Measurements from ENCODE around the gene STK11IP. TPM values are rescaled to one million over a fixed set of nuclear protein-coding genes. Genes with fewer than 3 reads are reported as not detected.
A peak's percentile ranks its signal among the peaks of the same experiment; 100 is the strongest.

STK11IP gene
- total and polyA plus RNA-seq, 2 of the 4 experiments (the other 2 are of a cell fraction) = 14.5 to 19.7 TPM

DNA sequence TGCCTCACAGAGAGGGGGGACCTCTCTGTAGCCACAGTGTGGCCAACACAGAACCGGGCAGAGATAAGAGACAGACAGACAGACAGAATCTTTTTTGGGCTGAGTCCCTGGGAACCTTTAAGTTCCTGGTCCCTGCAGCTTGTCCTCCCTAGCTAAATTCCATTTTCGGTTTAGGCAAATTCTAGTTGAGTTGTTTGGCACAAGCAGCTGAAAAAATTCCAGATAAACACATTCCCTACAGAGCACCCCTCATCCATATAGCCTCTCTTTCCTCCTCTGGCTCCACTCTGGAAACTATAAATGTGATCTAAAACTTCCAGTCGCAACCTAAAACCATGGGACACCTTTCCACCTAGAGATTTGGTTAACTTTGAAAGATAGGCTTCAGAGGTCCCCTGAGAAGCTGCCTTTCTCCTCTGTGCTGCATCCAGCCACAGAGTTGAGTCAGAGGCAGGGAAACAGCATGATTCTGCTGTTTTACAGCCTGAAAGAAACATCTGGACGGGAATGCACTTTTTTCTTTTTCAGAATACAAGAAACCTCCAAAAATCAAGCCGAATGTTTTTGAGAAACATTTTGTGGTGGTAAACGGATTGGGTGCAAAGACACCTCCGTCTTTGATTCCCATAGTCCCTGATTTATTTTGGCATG, 60.7 kb downstream of the STK11IP start:
- H2AFZ ChIP-seq (replicated peaks; ENCODE audit: low read length, poor library complexity) = no peak overlapping the region
- CTCF ChIA-PET = no interaction called here
- peak; percentile 52 for DNase-seq

More for the DNA sequence above, 60.7 kb downstream of the STK11IP start:
- H3K4ac ChIP-seq (ENCODE audit: low read depth, low read length) = no peak overlapping the region
- no peaks in the 10 kb centered on the region for H4K20me1 ChIP-seq (ENCODE audit: insufficient read depth, low read length)
- in situ Hi-C loops (cut with MboI; ENCODE audit: low sequenced_read_pairs) = no loop called here
- no TSS peak for BruUV-seq (replicated peaks)
- H3K4me3 ChIP-seq (ENCODE audit: insufficient read depth, low read depth, low read length) = no peak overlapping the region
- no peak overlapping the region for H2AK5ac ChIP-seq (ENCODE audit: low read depth, low read length)
- no peaks in the 10 kb centered on the region for H3K9me1 ChIP-seq (ENCODE audit: insufficient read depth, low read length)
- no peaks in the 10 kb centered on the region for H3K79me1 ChIP-seq (ENCODE audit: low read depth in 1 of 2, low read length in 2 of 2)
- dilution Hi-C loops (cut with HindIII; ENCODE audit: low sequenced_read_pairs, unreplicated experiment) = no loop called here
- peak; percentile 55 for ATAC-seq (ENCODE audit: low read depth)
- H3K27me3 ChIP-seq (ENCODE audit: control insufficient read depth, insufficient read depth, low read length) = peaks cover 2% of the 10 kb centered on the region; the same call in 1 of the 2 replicates
- no peak overlapping the region for H2BK15ac ChIP-seq (ENCODE audit: low read depth, low read length)
- WGBS, 2 experiments (ENCODE audit: extremely low coverage in 2 of 2, insufficient read length in 1 of 2) = 79% methylated on average over 3 of the region's 7 CpGs; no CpG with 5 or more reads in 1 of the 2 experiments
- H3K36me3 ChIP-seq (ENCODE audit: control insufficient read depth, insufficient read depth, low read length) = no peaks in the 10 kb centered on the region
- no peak overlapping the region; the same call in 1 of the 2 replicates for H3K4me2 ChIP-seq (ENCODE audit: low read depth, low read length)
- no peak overlapping the region for H4K91ac ChIP-seq (ENCODE audit: insufficient read depth, low read depth, low read length)
- H3K4me1 ChIP-seq (ENCODE audit: control insufficient read depth, insufficient read depth, low read length) = peaks cover 4% of the 10 kb centered on the region; the same call in 1 of the 2 replicates
- H3K18ac ChIP-seq (ENCODE audit: low read depth, low read length) = no peak overlapping the region
- POLR2A ChIA-PET (ENCODE audit: unreplicated experiment) = no interaction called here
- no peak overlapping the region for H3K23ac ChIP-seq (ENCODE audit: low read depth, low read length)
- H4K5ac ChIP-seq (ENCODE audit: low read depth, low read length) = no peak overlapping the region
- H3K27ac ChIP-seq (ENCODE audit: insufficient read depth, low read length) = no peak overlapping the region
- TF ChIP-seq NFE2L2 (IDR thresholded peaks at IDR 0.05; ENCODE audit: low read depth, low read length) (0 out of 2 replicates have a peak, but pooled peaks have one; percentile 19), RAD21 (IDR thresholded peaks at IDR 0.05; ENCODE audit: low read length) (no peak), MXI1 (IDR thresholded peaks at IDR 0.05; ENCODE audit: borderline replicate concordance, low read depth, low read length) (no peak)
- TF ChIP-seq, protein P1, sequence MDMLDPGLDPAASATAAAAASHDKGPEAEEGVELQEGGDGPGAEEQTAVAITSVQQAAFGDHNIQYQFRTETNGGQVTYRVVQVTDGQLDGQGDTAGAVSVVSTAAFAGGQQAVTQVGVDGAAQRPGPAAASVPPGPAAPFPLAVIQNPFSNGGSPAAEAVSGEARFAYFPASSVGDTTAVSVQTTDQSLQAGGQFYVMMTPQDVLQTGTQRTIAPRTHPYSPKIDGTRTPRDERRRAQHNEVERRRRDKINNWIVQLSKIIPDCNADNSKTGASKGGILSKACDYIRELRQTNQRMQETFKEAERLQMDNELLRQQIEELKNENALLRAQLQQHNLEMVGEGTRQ (IDR thresholded peaks at IDR 0.05; ENCODE audit: low read depth, low read length) = no peak
- intact Hi-C loops (cut with micrococcal nuclease) = no loop called here
- no peak overlapping the region for H3K14ac ChIP-seq (replicated peaks; ENCODE audit: low read depth, low read length)
- H3K56ac ChIP-seq (ENCODE audit: extremely low read depth, insufficient read depth, low read length) = no peak overlapping the region
- no peak overlapping the region for H4K8ac ChIP-seq (ENCODE audit: low read depth in 2 of 2, low read length in 2 of 2)
- H2AK9ac ChIP-seq (replicated peaks; ENCODE audit: low read depth, low read length, poor library complexity) = no peak overlapping the region
- H3K9ac ChIP-seq (ENCODE audit: low read depth, low read length) = no peak overlapping the region
- H2BK120ac ChIP-seq (ENCODE audit: low read depth, low read length) = 0 out of 2 replicates have a peak overlapping the region, but pooled peaks have one; percentile 14
- H2BK5ac ChIP-seq (ENCODE audit: low read depth, low read length, poor library complexity, severe bottlenecking) = no peak overlapping the region
- H2BK20ac ChIP-seq (ENCODE audit: low read depth, low read length) = 0 out of 2 replicates have a peak overlapping the region, but pooled peaks have one; percentile 43
- peaks cover 4% of the 10 kb centered on the region for H3K9me3 ChIP-seq (ENCODE audit: control insufficient read depth, insufficient read depth, low read length)

Data from IMR-90 (cell line).